ENCODE results near the gene PLXNA2.

- TF ChIP-seq POLR2A (IDR thresholded peaks at IDR 0.05) (no peak), CTCF (IDR thresholded peaks at IDR 0.05) (no peak)
These were observed 10.6 kb downstream of the PLXNA2 start for GRCh38 chr1:208233546-208233945.
